GM12874 (cell line): ENCODE measurements around the gene GUCY1A2.

Experiments used
- TF ChIP-seq, protein P1 (sequence below): IDR thresholded peaks from 2 replicates; pipeline ENCODE4 v1.5.1; 2011; ENCODE audit warnings: low read depth, mild to moderate bottlenecking, control low read depth, low read length, moderate library complexity; ENCODE audit not compliant: insufficient read depth

Gene GUCY1A2

DNA sequence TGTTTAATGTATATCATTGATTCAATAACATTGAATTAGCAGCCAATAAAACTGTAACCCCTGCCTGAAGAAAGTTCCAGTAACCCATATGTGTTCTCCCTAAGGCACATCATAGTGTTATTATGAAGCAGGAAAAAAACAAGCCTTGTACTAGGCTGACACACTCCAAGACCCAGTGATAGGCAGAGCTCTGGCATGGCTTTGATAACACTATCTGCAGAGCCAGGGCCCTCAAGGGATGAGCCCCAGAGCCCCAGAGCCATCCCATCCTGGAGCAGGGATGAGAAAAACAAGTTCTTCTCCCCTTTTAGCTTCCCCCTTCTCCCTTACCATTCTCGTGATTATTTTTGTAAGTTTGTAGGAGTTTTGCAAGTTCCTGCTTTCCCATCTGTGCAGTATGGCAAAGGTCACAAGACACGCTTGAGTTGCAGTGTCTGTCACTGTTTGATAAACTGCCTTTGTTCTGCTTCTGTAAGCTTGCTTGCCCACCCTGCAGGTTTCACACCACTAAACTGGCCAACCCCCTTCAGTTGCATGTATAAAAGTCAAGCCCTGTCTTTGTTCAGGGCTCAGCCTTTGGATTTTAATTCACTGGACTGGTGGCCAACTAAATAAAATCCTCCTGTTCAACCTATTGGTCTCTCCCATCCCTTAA, 22.3 kb upstream of the GUCY1A2 start:
- TF ChIP-seq, protein P1, sequence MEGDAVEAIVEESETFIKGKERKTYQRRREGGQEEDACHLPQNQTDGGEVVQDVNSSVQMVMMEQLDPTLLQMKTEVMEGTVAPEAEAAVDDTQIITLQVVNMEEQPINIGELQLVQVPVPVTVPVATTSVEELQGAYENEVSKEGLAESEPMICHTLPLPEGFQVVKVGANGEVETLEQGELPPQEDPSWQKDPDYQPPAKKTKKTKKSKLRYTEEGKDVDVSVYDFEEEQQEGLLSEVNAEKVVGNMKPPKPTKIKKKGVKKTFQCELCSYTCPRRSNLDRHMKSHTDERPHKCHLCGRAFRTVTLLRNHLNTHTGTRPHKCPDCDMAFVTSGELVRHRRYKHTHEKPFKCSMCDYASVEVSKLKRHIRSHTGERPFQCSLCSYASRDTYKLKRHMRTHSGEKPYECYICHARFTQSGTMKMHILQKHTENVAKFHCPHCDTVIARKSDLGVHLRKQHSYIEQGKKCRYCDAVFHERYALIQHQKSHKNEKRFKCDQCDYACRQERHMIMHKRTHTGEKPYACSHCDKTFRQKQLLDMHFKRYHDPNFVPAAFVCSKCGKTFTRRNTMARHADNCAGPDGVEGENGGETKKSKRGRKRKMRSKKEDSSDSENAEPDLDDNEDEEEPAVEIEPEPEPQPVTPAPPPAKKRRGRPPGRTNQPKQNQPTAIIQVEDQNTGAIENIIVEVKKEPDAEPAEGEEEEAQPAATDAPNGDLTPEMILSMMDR, result no peak

DNA sequence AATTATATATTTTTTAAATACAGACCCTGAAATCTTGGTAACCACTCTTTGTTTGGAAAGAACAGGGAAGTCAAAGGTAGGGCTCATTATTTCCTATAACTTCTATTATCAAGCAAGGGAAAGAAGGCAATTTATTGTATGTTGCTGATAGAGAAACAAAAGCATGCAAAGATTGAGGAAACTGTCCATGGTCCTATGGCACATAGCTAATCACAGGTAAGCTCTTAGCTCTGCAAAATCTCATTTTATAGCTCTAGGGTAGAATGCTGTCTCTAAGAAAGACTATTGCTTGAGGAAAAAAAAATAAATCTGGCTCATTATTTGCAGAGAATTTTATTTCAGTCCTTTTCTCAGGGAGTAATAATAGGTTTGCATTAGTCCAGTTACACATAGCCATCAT, 7.4 kb upstream of the GUCY1A2 start:
- TF ChIP-seq, protein P1, result no peak

DNA sequence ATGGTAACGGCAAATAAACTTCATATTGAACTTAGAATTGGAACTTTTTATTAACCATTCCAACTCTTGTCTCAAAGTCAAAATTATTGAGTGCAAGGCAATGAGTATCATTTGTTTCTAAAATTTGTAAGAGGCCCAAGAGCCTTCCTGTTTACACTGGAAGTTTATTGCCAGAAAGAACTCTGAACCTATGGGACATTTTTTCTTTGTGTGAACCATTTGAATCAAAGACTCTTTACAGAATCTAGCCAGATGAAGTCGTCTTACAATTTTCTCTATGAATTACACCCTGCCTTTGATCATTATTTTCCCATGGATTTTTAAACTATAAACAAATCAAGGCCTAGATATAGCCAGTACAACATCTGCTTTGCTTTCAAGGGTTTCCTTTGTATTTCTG, 2.3 kb upstream of the GUCY1A2 start:
- TF ChIP-seq, protein P1, result no peak

DNA sequence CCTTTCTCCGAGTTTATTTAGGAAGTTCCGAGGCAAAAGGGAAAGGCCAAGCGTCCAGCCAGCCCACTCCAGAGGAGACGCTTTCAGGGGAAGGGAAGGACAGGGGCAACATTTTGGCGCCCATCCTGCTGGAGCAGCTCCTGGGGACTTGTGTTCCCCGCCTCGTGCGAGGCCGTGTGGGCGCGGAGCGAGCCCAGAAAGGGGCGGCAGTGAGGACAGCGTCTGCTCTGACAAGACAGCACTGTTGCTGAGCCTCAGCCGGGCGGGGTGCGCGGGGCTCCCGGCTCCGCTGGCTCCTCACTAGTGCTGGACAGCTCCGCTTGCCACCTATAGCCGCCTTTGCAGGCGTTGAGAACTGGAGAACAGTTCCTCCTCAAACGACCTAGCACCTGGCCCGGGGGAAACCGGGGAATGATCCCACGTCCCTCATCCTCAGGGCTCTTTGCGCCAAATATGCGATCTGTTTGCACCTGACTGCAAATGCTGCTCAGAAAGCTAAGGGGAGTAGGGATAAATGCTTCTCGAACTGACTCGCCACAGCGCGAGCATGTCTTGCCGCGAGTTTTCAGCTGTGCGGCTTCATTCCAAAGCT, 722 bp upstream of the GUCY1A2 start:
- TF ChIP-seq, protein P1, result no peak

DNA sequence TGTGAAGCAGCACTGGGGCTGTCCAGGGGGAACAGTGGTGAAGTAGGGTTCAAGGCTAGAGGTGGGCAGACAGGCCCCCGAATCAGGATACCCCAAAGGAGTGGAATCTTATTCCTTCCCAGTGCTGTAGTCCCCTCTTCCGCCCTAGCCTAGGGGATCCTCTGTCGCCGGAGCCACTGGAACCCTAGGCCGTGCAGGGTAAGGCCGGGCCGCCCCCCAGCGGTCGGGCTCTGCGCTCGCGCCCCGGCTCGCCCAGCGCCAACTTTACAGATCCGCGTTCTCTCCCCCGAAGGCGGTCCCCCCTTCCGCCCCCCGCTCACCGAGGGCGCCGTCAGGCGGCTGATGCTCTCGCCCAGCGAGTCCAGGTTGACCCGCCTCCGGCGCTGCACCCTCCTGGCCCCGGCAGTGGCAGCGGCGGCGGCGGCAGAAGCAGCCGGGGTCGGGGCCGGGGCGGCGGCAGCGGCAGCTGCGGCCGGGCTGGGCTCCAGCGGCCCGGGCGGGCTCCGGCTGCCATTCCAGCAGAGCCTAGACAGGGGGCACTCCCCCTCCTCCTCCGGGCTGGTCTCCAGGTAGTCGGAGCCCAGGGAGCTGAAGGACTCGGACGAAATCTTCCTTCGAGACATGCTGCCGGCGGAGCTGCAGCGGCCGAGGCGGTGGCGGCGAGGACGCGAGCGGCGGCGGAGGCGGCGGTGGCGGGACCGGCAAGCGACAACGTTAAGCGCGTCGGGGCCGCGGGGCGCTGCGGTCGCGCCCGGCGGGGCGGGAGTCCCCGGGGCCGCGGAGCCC, 650 bp downstream of the GUCY1A2 start:
- TF ChIP-seq, protein P1, result peak; percentile 66

DNA sequence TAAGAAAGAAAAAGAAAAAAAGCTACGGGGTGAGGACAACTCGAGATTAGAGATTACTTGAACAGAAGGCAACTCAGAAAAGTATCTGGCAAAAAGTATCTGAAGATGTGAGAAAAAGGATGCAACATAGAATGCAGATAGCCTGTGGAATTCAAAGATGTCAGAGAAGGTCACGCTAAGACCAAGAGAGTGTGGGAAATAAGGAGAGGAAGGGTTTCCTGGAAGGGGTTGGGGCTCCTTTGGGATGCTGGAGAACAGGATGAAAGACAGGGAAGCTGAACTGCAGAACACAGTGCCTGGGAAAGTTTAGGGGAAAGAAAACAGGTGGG, 1.2 kb downstream of the GUCY1A2 start:
- TF ChIP-seq, protein P1, result no peak

DNA sequence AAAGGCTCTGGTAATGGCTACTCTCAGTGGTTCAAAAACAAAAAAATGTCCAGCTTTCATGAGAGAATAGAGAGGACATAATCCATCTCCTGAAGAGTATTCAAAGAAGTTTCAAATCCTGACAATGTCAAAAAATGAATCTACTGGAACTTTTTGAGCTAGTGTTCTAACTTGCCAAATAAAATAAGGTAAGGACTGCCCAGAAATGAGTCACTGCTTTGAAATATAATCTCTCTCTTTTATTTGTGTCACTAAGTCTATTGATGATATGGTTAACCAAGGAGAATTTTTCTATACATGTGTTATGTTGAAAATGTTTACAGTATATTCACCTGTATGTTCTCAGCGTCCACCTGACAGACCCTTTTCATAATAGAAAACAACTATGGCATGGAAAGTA, 3.4 kb downstream of the GUCY1A2 start:
- TF ChIP-seq, protein P1, result no peak
